Measurements from ENCODE around the gene KRT76. TPM values are rescaled to one million over a fixed set of nuclear protein-coding genes. Genes with fewer than 3 reads are reported as not detected.
"Not testable (repeated sequence)": the region's sequence is repeated elsewhere in the genome, so short reads cannot be mapped to it uniquely, and the experiment has no call there.

Gene KRT76
- total RNA-seq, 4 donors from 2014 or later = 0.15 TPM; not detected in 3

DNA sequence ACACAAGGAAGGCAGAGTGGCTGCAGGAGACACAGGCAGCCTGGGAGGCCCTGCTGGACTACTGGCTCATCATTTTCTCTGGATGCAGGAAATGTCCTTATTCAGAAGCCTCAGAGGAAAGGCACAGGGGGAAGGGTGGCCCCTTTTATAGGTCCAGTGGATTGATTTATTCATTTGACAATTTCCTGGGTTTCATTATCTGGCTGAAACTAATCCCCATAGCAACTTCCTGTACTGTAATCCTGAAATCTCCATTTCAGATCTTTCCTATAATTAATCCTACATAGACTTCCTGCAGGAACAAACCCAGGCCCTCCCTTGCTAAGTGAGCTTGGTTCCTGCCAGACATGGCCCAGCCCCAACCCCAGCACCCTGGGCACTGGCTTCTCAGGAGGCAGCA, 23.0 kb downstream of the KRT76 start:
- no peak for ATAC-seq
- Histone ChIP-seq H3K27me3 (peaks cover 53% of the 10 kb centered on the region), H3K36me3 (no peaks in the 10 kb centered on the region), H3K4me3 (no peak overlapping the region), H3K4me1 (no peaks in the 10 kb centered on the region), H3K9me3 (peaks cover 0 to 2% (median 0%) of the 10 kb centered on the region in 3 donors), H3K27ac (no peak overlapping the region)
- TF ChIP-seq, protein P1, sequence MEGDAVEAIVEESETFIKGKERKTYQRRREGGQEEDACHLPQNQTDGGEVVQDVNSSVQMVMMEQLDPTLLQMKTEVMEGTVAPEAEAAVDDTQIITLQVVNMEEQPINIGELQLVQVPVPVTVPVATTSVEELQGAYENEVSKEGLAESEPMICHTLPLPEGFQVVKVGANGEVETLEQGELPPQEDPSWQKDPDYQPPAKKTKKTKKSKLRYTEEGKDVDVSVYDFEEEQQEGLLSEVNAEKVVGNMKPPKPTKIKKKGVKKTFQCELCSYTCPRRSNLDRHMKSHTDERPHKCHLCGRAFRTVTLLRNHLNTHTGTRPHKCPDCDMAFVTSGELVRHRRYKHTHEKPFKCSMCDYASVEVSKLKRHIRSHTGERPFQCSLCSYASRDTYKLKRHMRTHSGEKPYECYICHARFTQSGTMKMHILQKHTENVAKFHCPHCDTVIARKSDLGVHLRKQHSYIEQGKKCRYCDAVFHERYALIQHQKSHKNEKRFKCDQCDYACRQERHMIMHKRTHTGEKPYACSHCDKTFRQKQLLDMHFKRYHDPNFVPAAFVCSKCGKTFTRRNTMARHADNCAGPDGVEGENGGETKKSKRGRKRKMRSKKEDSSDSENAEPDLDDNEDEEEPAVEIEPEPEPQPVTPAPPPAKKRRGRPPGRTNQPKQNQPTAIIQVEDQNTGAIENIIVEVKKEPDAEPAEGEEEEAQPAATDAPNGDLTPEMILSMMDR (IDR thresholded peaks at IDR 0.05) = no peak
- TF ChIP-seq EP300 (IDR thresholded peaks at IDR 0.05) (no peak), POLR2AphosphoS5 (IDR thresholded peaks at IDR 0.05) (no peak), POLR2A (IDR thresholded peaks at IDR 0.05) (no peak)

- H3K27ac ChIP-seq = no peak overlapping the region
- H3K4me1 ChIP-seq = no peaks in the 10 kb centered on the region
- no peak for TF ChIP-seq POLR2AphosphoS5 (IDR thresholded peaks at IDR 0.05)
- TF ChIP-seq, protein P1 (IDR thresholded peaks at IDR 0.05) = no peak
- H3K36me3 ChIP-seq = no peaks in the 10 kb centered on the region
- H3K4me3 ChIP-seq = no peak overlapping the region
- WGBS, 2 donors (ENCODE audit: low coverage in 1 of 2) = 60% methylated on average over 1 to 2 of the region's 3 CpGs
- no peaks in the 10 kb centered on the region for H3K9me3 ChIP-seq
- peaks cover 45% of the 10 kb centered on the region for H3K27me3 ChIP-seq
- no peak for ATAC-seq
Measured at GRCh38 chr12:52753283-52753682, 23.9 kb downstream of the KRT76 start.

- Histone ChIP-seq H3K36me3 (no peaks in the 10 kb centered on the region), H3K27ac (no peak overlapping the region), H3K4me1 (no peaks in the 10 kb centered on the region), H3K27me3 (peaks cover 45% of the 10 kb centered on the region), H3K9me3 (no peaks in the 10 kb centered on the region), H3K4me3 (no peak overlapping the region)
- ATAC-seq = no peak
- WGBS, 2 donors (ENCODE audit: low coverage in 1 of 2) = 50 to 57% methylated on average over 1 to 2 of the region's 2 CpGs
- TF ChIP-seq, protein P1 (IDR thresholded peaks at IDR 0.05) = no peak
- no peak for TF ChIP-seq POLR2A (IDR thresholded peaks at IDR 0.05)
- no peak for TF ChIP-seq EP300 (IDR thresholded peaks at IDR 0.05)
- no peak for TF ChIP-seq POLR2AphosphoS5 (IDR thresholded peaks at IDR 0.05)
Measured at GRCh38 chr12:52752516-52752915, 24.6 kb downstream of the KRT76 start.

- no peak overlapping the region for H3K4me3 ChIP-seq
- no peak for ATAC-seq
- H3K4me1 ChIP-seq = no peaks in the 10 kb centered on the region
- no peaks in the 10 kb centered on the region for H3K9me3 ChIP-seq
- TF ChIP-seq EP300 (IDR thresholded peaks at IDR 0.05) (no peak), POLR2A (IDR thresholded peaks at IDR 0.05) (no peak), POLR2AphosphoS5 (IDR thresholded peaks at IDR 0.05) (no peak)
- TF ChIP-seq, protein P1 (IDR thresholded peaks at IDR 0.05) = no peak
- no peaks in the 10 kb centered on the region for H3K36me3 ChIP-seq
- peaks cover 50% of the 10 kb centered on the region for H3K27me3 ChIP-seq
- no peak overlapping the region for H3K27ac ChIP-seq
Measured at GRCh38 chr12:52751795-52752194, 25.4 kb downstream of the KRT76 start.

- WGBS, 2 donors (ENCODE audit: low coverage in 1 of 2) = 68 to 76% methylated on average over 3 of the region's 3 CpGs
Measured at GRCh38 chr12:52750532-52750931, 26.6 kb downstream of the KRT76 start.

DNA sequence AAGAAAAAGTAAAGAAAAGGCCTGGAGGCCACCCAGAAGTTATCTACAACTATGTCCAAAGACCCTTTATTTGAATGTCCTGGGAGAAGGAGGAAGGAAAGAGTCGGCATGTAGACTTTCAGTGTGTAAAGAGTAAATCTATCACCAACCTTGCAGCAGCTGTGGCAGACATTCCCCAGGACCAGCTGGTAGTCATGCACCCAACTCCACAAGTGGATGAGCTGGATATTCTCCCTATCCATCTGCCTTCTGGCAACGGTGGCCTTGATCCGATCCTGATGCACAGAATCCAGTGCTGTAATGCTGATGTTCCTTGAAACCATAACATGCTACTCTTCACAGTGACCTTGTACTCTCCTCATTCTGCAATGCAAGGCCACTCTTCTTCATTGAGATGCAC, 27.3 kb downstream of the KRT76 start:
- ATAC-seq = no peak
- no peak for TF ChIP-seq POLR2A (IDR thresholded peaks at IDR 0.05)
- TF ChIP-seq, protein P1 (IDR thresholded peaks at IDR 0.05) = no peak
- TF ChIP-seq POLR2AphosphoS5 (IDR thresholded peaks at IDR 0.05) = no peak
- TF ChIP-seq EP300 (IDR thresholded peaks at IDR 0.05) = no peak
- Histone ChIP-seq H3K36me3 (no peaks in the 10 kb centered on the region), H3K4me1 (no peaks in the 10 kb centered on the region), H3K4me3 (no peak overlapping the region), H3K27me3 (peaks cover 59% of the 10 kb centered on the region), H3K9me3 (no peaks in the 10 kb centered on the region), H3K27ac (no peak overlapping the region)
- 68 to 78% methylated on average over 3 of the region's 3 CpGs for WGBS, 2 donors (ENCODE audit: low coverage in 1 of 2)

More at GRCh38 chr12:52750532-52750931, 26.6 kb downstream of the KRT76 start:
- not testable (repeated sequence) for H3K4me1 ChIP-seq, H3K27ac ChIP-seq, H3K4me3 ChIP-seq, H3K36me3 ChIP-seq, ATAC-seq, H3K9me3 ChIP-seq
- peaks cover 62% of the 10 kb centered on the region for H3K27me3 ChIP-seq

Data from gastroesophageal sphincter (tissue), 4 donors.